ENCODE measurements around the gene DYNAP.

DYNAP gene, protein sequence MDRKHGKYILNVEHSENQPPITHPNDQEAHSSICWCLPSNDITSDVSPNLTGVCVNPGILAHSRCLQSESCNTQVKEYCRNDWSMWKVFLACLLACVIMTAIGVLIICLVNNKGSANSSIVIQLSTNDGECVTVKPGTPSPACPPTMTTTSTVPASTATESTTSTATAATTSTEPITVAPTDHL

DNA sequence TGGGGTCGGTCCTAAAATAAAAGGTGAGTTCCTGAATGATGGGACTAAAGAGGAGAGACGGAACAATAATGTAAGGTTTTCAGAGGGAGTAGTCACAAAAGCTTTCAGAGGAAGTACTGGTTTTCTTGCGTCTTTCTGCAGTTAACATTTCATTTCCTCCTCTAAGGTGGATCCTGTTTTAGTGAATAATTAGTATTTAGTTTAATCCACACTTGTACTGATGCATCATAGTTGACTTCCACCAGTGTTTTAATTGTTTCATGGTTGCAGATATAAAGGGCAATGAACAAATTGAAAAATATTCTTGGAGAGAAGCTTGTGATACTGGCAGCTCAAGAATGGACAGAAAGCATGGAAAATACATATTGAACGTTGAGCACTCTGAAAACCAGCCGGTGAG is at the start of gene DYNAP:
DYNAP (plus strand) TSS at position 301 of the 400 bp plus-strand sequence; CDS start at position 339, 38 bp downstream.
- no peak for ATAC-seq
- H3K9me3 Mint-ChIP-seq = no peaks in the 10 kb centered on the region
- H3K36me3 Mint-ChIP-seq = no peaks in the 10 kb centered on the region
- H3K4me1 Mint-ChIP-seq = no peaks in the 10 kb centered on the region
- H3K27ac Mint-ChIP-seq = no peak within 1 kb of the TSS
- H3K4me3 Mint-ChIP-seq = no peak within 1 kb of the TSS
- peaks cover 9% of the 10 kb centered on the region for H3K27me3 Mint-ChIP-seq

GRCh38 chr18:54551590-54551989 is 39.5 kb upstream of the DYNAP start:
- ATAC-seq = no peak
- Mint-ChIP-seq H3K27ac (no peak overlapping the region), H3K4me3 (no peak overlapping the region), H3K4me1 (no peaks in the 10 kb centered on the region), H3K27me3 (peaks cover 30% of the 10 kb centered on the region), H3K36me3 (no peaks in the 10 kb centered on the region), H3K9me3 (no peaks in the 10 kb centered on the region)

DNA sequence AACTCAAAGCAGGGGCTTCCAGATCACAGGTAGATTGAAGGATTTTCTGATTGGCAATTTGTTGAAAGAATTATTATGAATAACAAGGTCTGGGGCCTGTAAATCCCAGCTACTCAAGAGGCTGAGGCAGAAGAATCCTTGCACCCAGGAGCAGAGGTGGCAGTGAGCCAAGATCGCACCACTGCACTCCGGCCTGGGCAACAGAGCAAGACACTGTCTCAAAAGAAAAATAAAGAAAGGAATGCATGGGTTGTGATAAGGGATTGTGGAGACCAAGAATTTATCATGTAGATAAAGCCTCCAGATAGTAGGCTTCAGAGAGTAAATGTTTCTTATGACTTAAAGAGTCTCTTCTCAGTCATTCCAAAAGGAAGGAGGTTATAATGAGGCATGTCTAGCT is 35.8 kb upstream of the DYNAP start:
- no peaks in the 10 kb centered on the region for H3K36me3 Mint-ChIP-seq
- peaks cover 9% of the 10 kb centered on the region for H3K27me3 Mint-ChIP-seq
- no peak for ATAC-seq
- no peak overlapping the region for H3K27ac Mint-ChIP-seq
- no peaks in the 10 kb centered on the region for H3K4me1 Mint-ChIP-seq
- H3K9me3 Mint-ChIP-seq = no peaks in the 10 kb centered on the region
- no peak overlapping the region for H3K4me3 Mint-ChIP-seq

- H3K4me3 Mint-ChIP-seq = no peak overlapping the region
- ATAC-seq = no peak
- no peaks in the 10 kb centered on the region for H3K9me3 Mint-ChIP-seq
- peaks cover 9% of the 10 kb centered on the region for H3K27me3 Mint-ChIP-seq
- no peaks in the 10 kb centered on the region for H3K36me3 Mint-ChIP-seq
- H3K4me1 Mint-ChIP-seq = no peaks in the 10 kb centered on the region
- no peak overlapping the region for H3K27ac Mint-ChIP-seq
These were observed 35.0 kb upstream of the DYNAP start for GRCh38 chr18:54555996-54556395.

GRCh38 chr18:54557958-54558357 is 33.1 kb upstream of the DYNAP start:
- Mint-ChIP-seq H3K4me3 (no peak overlapping the region), H3K27ac (no peak overlapping the region)
- no peak for ATAC-seq

GRCh38 chr18:54558609-54559585 is 32.1 kb upstream of the DYNAP start:
- H3K27ac Mint-ChIP-seq = no peak overlapping the region
- no peak for ATAC-seq
- H3K9me3 Mint-ChIP-seq = no peaks in the 10 kb centered on the region
- H3K36me3 Mint-ChIP-seq = no peaks in the 10 kb centered on the region
- no peaks in the 10 kb centered on the region for H3K4me1 Mint-ChIP-seq
- peaks cover 2% of the 10 kb centered on the region for H3K27me3 Mint-ChIP-seq
- H3K4me3 Mint-ChIP-seq = no peak overlapping the region

More at GRCh38 chr18:54557958-54558357, 33.1 kb upstream of the DYNAP start:
- Mint-ChIP-seq H3K27me3 (peaks cover 9% of the 10 kb centered on the region), H3K9me3 (no peaks in the 10 kb centered on the region), H3K36me3 (no peaks in the 10 kb centered on the region), H3K4me1 (no peaks in the 10 kb centered on the region)

GRCh38 chr18:54561706-54562267 is 29.3 kb upstream of the DYNAP start:
- H3K27me3 Mint-ChIP-seq = no peaks in the 10 kb centered on the region
- no peaks in the 10 kb centered on the region for H3K36me3 Mint-ChIP-seq
- no peaks in the 10 kb centered on the region for H3K4me1 Mint-ChIP-seq
- ATAC-seq = no peak
- no peak overlapping the region for H3K27ac Mint-ChIP-seq
- no peaks in the 10 kb centered on the region for H3K9me3 Mint-ChIP-seq
- H3K4me3 Mint-ChIP-seq = no peak overlapping the region

GRCh38 chr18:54580202-54580729 is 10.8 kb upstream of the DYNAP start:
- Mint-ChIP-seq H3K27me3 (peaks cover 26% of the 10 kb centered on the region), H3K4me3 (no peak overlapping the region), H3K36me3 (no peaks in the 10 kb centered on the region), H3K27ac (no peak overlapping the region), H3K4me1 (no peaks in the 10 kb centered on the region), H3K9me3 (no peaks in the 10 kb centered on the region)
- no peak for ATAC-seq

DNA sequence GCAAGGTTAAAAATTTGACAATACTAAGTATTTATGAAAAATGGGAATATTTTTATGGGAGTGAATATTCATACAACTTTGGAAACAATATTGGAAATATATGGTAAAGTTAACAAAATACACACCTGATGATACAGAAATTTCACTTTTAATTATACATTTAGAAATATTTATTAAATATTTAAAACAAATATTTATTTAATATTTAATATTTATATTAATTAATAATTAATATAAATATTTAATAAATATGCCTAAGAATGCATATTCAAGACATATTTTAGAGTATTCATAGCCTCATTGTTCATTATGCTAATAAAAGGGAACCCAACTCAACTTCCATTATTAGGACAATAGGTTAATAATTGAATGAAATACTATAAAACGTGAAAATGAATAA is 7.0 kb upstream of the DYNAP start:
- H3K9me3 Mint-ChIP-seq = no peaks in the 10 kb centered on the region
- peaks cover 18% of the 10 kb centered on the region for H3K27me3 Mint-ChIP-seq
- ATAC-seq = no peak

DNA sequence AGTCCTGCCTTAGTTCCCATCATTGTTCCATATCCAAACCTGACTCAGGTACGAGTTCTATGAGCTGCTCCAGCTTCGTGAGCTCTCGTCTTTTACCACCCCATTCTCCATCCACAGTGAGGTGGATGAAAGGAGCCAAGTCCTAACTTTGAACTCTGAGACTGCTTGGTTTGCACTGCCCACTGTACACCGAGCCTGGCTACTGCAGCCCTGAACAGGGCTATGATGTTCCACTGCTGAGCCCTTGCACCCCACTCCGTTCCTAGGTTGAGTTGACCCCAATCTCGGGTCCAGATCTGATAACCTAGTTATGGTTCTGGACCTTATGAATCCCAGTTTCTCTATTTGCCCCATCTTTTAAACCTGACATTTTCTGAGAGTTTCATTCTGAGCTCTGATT is 5.3 kb upstream of the DYNAP start:
- ATAC-seq = peak; percentile 55
- H3K4me3 Mint-ChIP-seq = no peak overlapping the region
- no peak overlapping the region for H3K27ac Mint-ChIP-seq
- peaks cover 27% of the 10 kb centered on the region for H3K27me3 Mint-ChIP-seq
- H3K4me1 Mint-ChIP-seq = no peaks in the 10 kb centered on the region
- no peaks in the 10 kb centered on the region for H3K9me3 Mint-ChIP-seq
- no peaks in the 10 kb centered on the region for H3K36me3 Mint-ChIP-seq

More for the DNA sequence above, 7.0 kb upstream of the DYNAP start:
- Mint-ChIP-seq H3K36me3 (no peaks in the 10 kb centered on the region), H3K4me3 (no peak overlapping the region), H3K4me1 (no peaks in the 10 kb centered on the region), H3K27ac (no peak overlapping the region)

DNA sequence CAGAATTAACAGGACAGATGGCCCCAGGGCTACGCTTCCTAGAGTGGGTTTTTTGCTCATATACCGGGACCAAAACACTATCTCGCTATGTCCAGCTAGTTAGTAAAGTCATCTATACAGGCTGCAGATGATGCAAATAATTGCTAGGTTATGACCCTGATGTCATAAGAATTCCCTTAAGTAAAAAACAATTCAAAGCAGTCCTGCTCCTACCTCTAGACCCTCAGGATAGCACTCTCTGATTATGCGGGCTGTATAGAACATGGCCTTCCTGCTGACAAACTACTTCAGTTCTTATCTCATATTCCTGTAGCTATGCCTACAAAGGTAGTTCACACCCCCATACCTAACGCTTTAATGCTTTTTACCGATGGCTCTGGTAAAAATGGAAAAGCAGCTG is 13.2 kb downstream of the DYNAP start:
- no peaks in the 10 kb centered on the region for H3K9me3 Mint-ChIP-seq
- H3K36me3 Mint-ChIP-seq = no peaks in the 10 kb centered on the region
- H3K4me1 Mint-ChIP-seq = no peaks in the 10 kb centered on the region
- peaks cover under 1% of the 10 kb centered on the region for H3K27me3 Mint-ChIP-seq
- no peak overlapping the region for H3K27ac Mint-ChIP-seq
- H3K4me3 Mint-ChIP-seq = no peak overlapping the region
- no peak for ATAC-seq

GRCh38 chr18:54606835-54607212 is 15.8 kb downstream of the DYNAP start:
- Mint-ChIP-seq H3K9me3 (no peaks in the 10 kb centered on the region), H3K36me3 (no peaks in the 10 kb centered on the region), H3K27me3 (no peaks in the 10 kb centered on the region), H3K4me1 (no peaks in the 10 kb centered on the region), H3K4me3 (no peak overlapping the region), H3K27ac (no peak overlapping the region)
- no peak for ATAC-seq

GRCh38 chr18:54607213-54608027 is 16.4 kb downstream of the DYNAP start:
- H3K36me3 Mint-ChIP-seq = no peaks in the 10 kb centered on the region
- H3K27ac Mint-ChIP-seq = no peak overlapping the region
- no peak for ATAC-seq
- no peaks in the 10 kb centered on the region for H3K27me3 Mint-ChIP-seq
- no peaks in the 10 kb centered on the region for H3K4me1 Mint-ChIP-seq
- no peaks in the 10 kb centered on the region for H3K9me3 Mint-ChIP-seq
- H3K4me3 Mint-ChIP-seq = no peak overlapping the region

DNA sequence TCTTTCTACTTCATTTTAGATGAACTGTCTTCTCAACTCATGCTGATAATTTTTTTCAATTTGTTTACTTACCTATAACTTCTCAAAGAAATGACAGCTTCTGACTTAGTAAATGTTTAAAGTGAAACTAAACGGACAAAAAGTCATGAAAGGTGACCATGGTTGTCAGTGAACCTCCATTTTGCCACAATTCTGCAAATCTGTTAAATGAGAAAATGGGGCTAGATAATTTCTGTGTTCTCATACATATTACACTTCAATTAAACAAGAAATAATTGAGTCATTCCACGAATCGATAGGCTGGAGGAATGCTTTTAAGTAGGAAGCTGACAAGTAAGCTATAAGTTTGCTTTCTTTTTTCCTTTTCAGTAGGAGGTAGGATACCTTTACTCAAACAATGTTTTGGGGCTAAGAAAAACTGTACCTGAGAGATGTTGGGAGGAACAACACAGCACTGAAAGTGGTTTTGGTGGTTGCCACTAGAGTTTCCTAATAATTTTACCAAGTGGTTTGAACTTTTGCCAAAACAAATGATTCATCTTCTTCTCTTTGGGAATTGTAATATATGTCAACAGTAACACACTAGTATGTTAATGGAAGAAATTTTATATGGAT is 17.1 kb downstream of the DYNAP start:
- no peak for ATAC-seq
- H3K36me3 Mint-ChIP-seq = no peaks in the 10 kb centered on the region
- H3K27me3 Mint-ChIP-seq = no peaks in the 10 kb centered on the region
- H3K4me3 Mint-ChIP-seq = no peak overlapping the region
- no peaks in the 10 kb centered on the region for H3K9me3 Mint-ChIP-seq
- no peak overlapping the region for H3K27ac Mint-ChIP-seq
- H3K4me1 Mint-ChIP-seq = no peaks in the 10 kb centered on the region

Data from stimulated activated memory B cell treated with anti-CD40 and anti-IgM and Interleukin-4, amounts not matched to agents 10 μg/mL and 1 μg/mL and 100 μg/mL, for 72 hours (primary cell).